Parathyroid adenoma (tissue), 2 donors: ENCODE data around the gene MRPL55.

ENCODE experiments used
- H2AFZ ChIP-seq: fragments of 300-600 bp; sonication (generic); one replicate; pipeline ENCODE4 v1.7.0; 2017; ENCODE audit warnings: antibody characterized with exemption, mild to moderate bottlenecking
- H3K27ac ChIP-seq: fragments of 300-600 bp; sonication (generic); one replicate; pipeline ENCODE4 v1.7.0; 2017
- H3K27me3 ChIP-seq: fragments of 300-600 bp; sonication (generic); one replicate; pipeline ENCODE4 v1.7.0; 2017; ENCODE audit warnings: low read length; ENCODE audit not compliant: control insufficient read depth, insufficient read depth
- H3K36me3 ChIP-seq: fragments of 300-600 bp; sonication (generic); one replicate; pipeline ENCODE4 v1.7.0; 2017; ENCODE audit warnings: low read length; ENCODE audit not compliant: control insufficient read depth, insufficient read depth
- H3K4me1 ChIP-seq: fragments of 300-600 bp; sonication (generic); one replicate; pipeline ENCODE4 v1.7.0; 2017; ENCODE audit warnings: control low read depth
- H3K4me2 ChIP-seq: fragments of 300-600 bp; sonication (generic); one replicate; pipeline ENCODE4 v1.7.0; 2017; ENCODE audit warnings: low read length
- H3K4me3 ChIP-seq: fragments of 300-600 bp; sonication (generic); one replicate; pipeline ENCODE4 v1.7.0; 2017; ENCODE audit warnings: low read depth, low read length
- H3K79me2 ChIP-seq: fragments of 300-600 bp; sonication (generic); one replicate; pipeline ENCODE4 v1.7.0; 2017; ENCODE audit warnings: control low read depth
- H3K9ac ChIP-seq: fragments of 300-600 bp; sonication (generic); one replicate; pipeline ENCODE4 v1.7.0; 2017; ENCODE audit warnings: mild to moderate bottlenecking
- H3K9me3 ChIP-seq: fragments of 300-600 bp; sonication (generic); one replicate; pipeline ENCODE4 v1.7.0; 2017; ENCODE audit warnings: low read length; ENCODE audit not compliant: control insufficient read depth
- CTCF ChIP-seq: fragments of 300-600 bp; sonication (generic); IDR thresholded peaks from one replicate; pipeline ENCODE4 v1.7.0; 2017; ENCODE audit warnings: antibody characterized with exemption, mild to moderate bottlenecking
- donor health status: primary hyperparathyroidism.

MRPL55 gene

GRCh38 chr1:228095938-228096337, 13.2 kb downstream of the MRPL55 start:
- Histone ChIP-seq H3K9ac (no peak overlapping the region), H2AFZ (no peak overlapping the region), H3K4me3 (no peak overlapping the region), H3K4me1 (no peaks in the 10 kb centered on the region), H3K4me2 (no peak overlapping the region), H3K27me3 (no peaks in the 10 kb centered on the region), H3K36me3 (no peaks in the 10 kb centered on the region), H3K9me3 (no peaks in the 10 kb centered on the region), H3K27ac (no peak overlapping the region), H3K79me2 (peaks cover 54% of the 10 kb centered on the region)
- TF ChIP-seq CTCF, result no peak

- TF ChIP-seq CTCF, result no peak
- H3K4me3 ChIP-seq, result no peak overlapping the region
- H3K4me2 ChIP-seq, result no peak overlapping the region
- H3K79me2 ChIP-seq, result peaks cover 62% of the 10 kb centered on the region
- no peaks in the 10 kb centered on the region for H3K36me3 ChIP-seq
- no peak overlapping the region for H3K9ac ChIP-seq
- no peak overlapping the region for H2AFZ ChIP-seq
- H3K27ac ChIP-seq, result no peak overlapping the region
- H3K4me1 ChIP-seq, result peaks cover 4% of the 10 kb centered on the region
- no peaks in the 10 kb centered on the region for H3K9me3 ChIP-seq
- H3K27me3 ChIP-seq, result no peaks in the 10 kb centered on the region
Observed at GRCh38 chr1:228095161-228095560, 13.9 kb downstream of the MRPL55 start.

- no peaks in the 10 kb centered on the region for H3K36me3 ChIP-seq
- no peak overlapping the region for H2AFZ ChIP-seq
- no peak overlapping the region for H3K27ac ChIP-seq
- H3K4me2 ChIP-seq, result no peak overlapping the region
- H3K4me1 ChIP-seq, result peaks cover 10% of the 10 kb centered on the region
- no peaks in the 10 kb centered on the region for H3K27me3 ChIP-seq
- peaks cover 68% of the 10 kb centered on the region for H3K79me2 ChIP-seq
- no peak overlapping the region for H3K4me3 ChIP-seq
- H3K9ac ChIP-seq, result no peak overlapping the region
- TF ChIP-seq CTCF, result no peak
- no peaks in the 10 kb centered on the region for H3K9me3 ChIP-seq
Observed at GRCh38 chr1:228094432-228095016, 14.6 kb downstream of the MRPL55 start.

GRCh38 chr1:228093050-228093906, 15.8 kb downstream of the MRPL55 start:
- no peaks in the 10 kb centered on the region for H3K27me3 ChIP-seq
- H3K4me1 ChIP-seq, result peaks cover 21% of the 10 kb centered on the region
- no peak overlapping the region for H3K27ac ChIP-seq
- TF ChIP-seq CTCF, result no peak
- no peak overlapping the region for H3K9ac ChIP-seq
- no peaks in the 10 kb centered on the region for H3K9me3 ChIP-seq
- H3K36me3 ChIP-seq, result no peaks in the 10 kb centered on the region
- H3K4me2 ChIP-seq, result no peak overlapping the region
- no peak overlapping the region for H2AFZ ChIP-seq
- no peak overlapping the region for H3K4me3 ChIP-seq
- peaks cover 80% of the 10 kb centered on the region for H3K79me2 ChIP-seq
